HL-60 (cell line): ENCODE data around the gene C1orf56.

Experiments used
- DNase-seq, 2 experiments: peaks; one replicate each; pipeline ENCODE4 v3.0.0-alpha.2; 2010 to 2020; ENCODE audit warnings: low read depth in 1 of 2, low spot score in 1 of 2
- H3K27ac ChIP-seq: fragments of 250-450 bp; sonication (Bioruptor Pico); replicated peaks from 2 replicates; pipeline ENCODE4 v1.5.1; 2020; ENCODE audit warnings: mild to moderate bottlenecking, moderate library complexity
- H3K27me3 ChIP-seq: fragments of 250-450 bp; sonication (Bioruptor Pico); 2 replicates; pipeline ENCODE4 v1.5.1; 2021; ENCODE audit warnings: mild to moderate bottlenecking, moderate library complexity; ENCODE audit not compliant: insufficient read depth, poor library complexity, severe bottlenecking
- H3K4me3 ChIP-seq: replicated peaks from 2 replicates; pipeline ENCODE4 v1.5.1; 2011; ENCODE audit warnings: mild to moderate bottlenecking, control low read depth, low read length; ENCODE audit not compliant: insufficient read depth
- GABPA ChIP-seq: IDR thresholded peaks from 2 replicates; pipeline ENCODE4 v1.6.1; 2012; ENCODE audit warnings: low read depth
- POLR2AphosphoS5 ChIP-seq: IDR thresholded peaks from 2 replicates; pipeline ENCODE4 v1.6.1; 2012; ENCODE audit warnings: low read depth
- REST ChIP-seq: IDR thresholded peaks from 2 replicates; pipeline ENCODE4 v1.6.1; 2012; ENCODE audit warnings: low read depth; ENCODE audit not compliant: insufficient replicate concordance
- SPI1 ChIP-seq: IDR thresholded peaks from 2 replicates; pipeline ENCODE4 v1.6.1; 2012; ENCODE audit warnings: low read depth, mild to moderate bottlenecking, borderline replicate concordance
- TF ChIP-seq, protein P1 (sequence below): IDR thresholded peaks from one replicate; pipeline ENCODE4 v1.5.1; 2011; ENCODE audit warnings: low read length, control low read depth, inconsistent platforms; ENCODE audit not compliant: insufficient read depth

The C1orf56 gene

GRCh38 chr1:151067185-151067584 is 19.6 kb downstream of the C1orf56 start:
- TF ChIP-seq, protein P1, sequence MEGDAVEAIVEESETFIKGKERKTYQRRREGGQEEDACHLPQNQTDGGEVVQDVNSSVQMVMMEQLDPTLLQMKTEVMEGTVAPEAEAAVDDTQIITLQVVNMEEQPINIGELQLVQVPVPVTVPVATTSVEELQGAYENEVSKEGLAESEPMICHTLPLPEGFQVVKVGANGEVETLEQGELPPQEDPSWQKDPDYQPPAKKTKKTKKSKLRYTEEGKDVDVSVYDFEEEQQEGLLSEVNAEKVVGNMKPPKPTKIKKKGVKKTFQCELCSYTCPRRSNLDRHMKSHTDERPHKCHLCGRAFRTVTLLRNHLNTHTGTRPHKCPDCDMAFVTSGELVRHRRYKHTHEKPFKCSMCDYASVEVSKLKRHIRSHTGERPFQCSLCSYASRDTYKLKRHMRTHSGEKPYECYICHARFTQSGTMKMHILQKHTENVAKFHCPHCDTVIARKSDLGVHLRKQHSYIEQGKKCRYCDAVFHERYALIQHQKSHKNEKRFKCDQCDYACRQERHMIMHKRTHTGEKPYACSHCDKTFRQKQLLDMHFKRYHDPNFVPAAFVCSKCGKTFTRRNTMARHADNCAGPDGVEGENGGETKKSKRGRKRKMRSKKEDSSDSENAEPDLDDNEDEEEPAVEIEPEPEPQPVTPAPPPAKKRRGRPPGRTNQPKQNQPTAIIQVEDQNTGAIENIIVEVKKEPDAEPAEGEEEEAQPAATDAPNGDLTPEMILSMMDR, result no peak
- TF ChIP-seq REST (no peak), POLR2AphosphoS5 (no peak), GABPA (no peak), SPI1 (no peak)
- no peak overlapping the region for H3K27ac ChIP-seq
- no peaks in the 10 kb centered on the region for H3K27me3 ChIP-seq
- no peak for DNase-seq
- H3K4me3 ChIP-seq, result no peak overlapping the region

DNA sequence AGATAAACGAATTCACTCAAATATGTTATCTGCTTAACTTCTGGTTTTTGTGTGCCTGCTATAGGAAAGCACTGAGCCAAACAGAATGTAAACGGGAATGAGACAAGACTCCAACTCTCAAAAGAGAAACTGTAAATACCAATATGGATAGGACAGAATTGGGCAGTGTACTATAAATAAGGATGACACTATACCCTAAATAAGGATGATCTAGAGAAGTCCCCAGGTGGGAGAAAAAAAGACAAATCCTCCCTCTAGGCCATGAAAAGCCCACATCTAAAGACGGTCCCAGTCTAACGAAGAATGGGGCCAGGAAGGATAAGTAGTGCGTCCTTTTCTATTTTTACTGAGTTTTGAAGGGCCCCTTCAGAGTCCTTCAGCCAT is 21.5 kb downstream of the C1orf56 start:
- Histone ChIP-seq H3K4me3 (no peak overlapping the region), H3K27me3 (no peaks in the 10 kb centered on the region), H3K27ac (no peak overlapping the region)
- DNase-seq, result no peak
- no peak for TF ChIP-seq GABPA
- TF ChIP-seq SPI1, result no peak
- no peak for TF ChIP-seq POLR2AphosphoS5
- no peak for TF ChIP-seq REST
- TF ChIP-seq, protein P1, result no peak

DNA sequence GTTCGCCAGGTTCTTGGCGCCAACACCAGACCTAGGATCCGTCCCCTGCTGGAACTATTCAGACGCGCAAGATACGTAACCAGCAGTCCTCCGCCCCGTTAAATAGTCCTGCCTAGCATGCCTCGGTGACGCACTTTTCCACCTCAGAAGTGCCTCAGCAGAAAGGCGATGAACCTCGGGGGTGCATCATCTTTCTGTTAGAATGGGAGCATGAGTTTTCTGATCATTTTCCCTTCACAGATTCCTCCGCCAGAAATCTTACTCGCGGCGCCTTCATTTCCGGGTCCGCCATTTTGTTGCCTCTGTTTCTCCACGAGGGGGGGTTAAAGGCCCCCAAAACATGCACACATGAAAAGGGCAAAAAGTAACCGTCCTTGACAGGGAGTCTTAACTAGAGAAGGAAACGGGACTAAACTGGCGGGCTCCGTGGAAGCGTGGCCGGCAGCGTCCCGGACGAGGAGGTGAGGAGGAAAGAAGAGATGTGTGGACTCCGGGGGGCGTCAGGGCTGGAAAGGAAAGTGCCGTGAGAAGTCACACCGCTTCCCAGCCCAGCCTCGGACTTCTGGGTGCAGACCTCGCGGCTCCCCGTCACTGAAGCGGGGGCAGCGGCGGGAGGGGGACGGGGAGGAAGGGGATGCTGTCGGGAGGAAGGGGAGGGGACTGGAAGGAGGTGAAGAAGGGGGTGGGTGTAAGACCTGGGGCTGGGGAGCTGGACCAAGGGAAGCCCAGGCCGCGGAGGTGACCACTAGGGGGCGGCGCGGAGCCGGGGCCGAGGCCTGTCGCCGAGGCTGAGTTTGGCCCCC is 23.1 kb downstream of the C1orf56 start, which contains the start of gene GABPB2:
GABPB2 (plus strand) TSS at position 288 of the 803 bp plus-strand sequence. CDS start 17,429 bp downstream, outside the sequence.
- DNase-seq, result peak; percentile 91 to 93
- TF ChIP-seq REST (peak; percentile 3), GABPA (peak; percentile 56; the same call in 1 of the 2 replicates), SPI1 (no peak), POLR2AphosphoS5 (no peak; the same call in none of the 2 replicates)
- TF ChIP-seq, protein P1, result peak; percentile 87

More for the DNA sequence above, 23.1 kb downstream of the C1orf56 start, which contains the start of gene GABPB2:
- Histone ChIP-seq H3K27ac (peak within 1 kb of the TSS; percentile 98), H3K27me3 (no peaks in the 10 kb centered on the region), H3K4me3 (peak within 1 kb of the TSS; percentile 71)
